Measurements from ENCODE around the gene TMCC3. TPM values are rescaled to one million over a fixed set of nuclear protein-coding genes. Genes with fewer than 3 reads are reported as not detected.

The TMCC3 gene
- total RNA-seq, 3 donors from 2014 or later (not counting 1 experiment from before 2014, with no cell fraction given): 20.1 to 29.3 (median 21.6) TPM

GRCh38 chr12:94617101-94617500 lies 33.3 kb downstream of the TMCC3 start:
- Mint-ChIP-seq H3K27ac (no peak overlapping the region), H3K4me3 (no peak overlapping the region), H3K36me3 (no peaks in the 10 kb centered on the region), H3K4me1 (peaks cover 13 to 14% of the 10 kb centered on the region in 2 donors), H3K9me3 (no peaks in the 10 kb centered on the region), H3K27me3 (ENCODE audit: low read depth in 2 of 2) (no peaks in the 10 kb centered on the region)
- ATAC-seq (no peak), DNase-seq (no peak)
- Histone ChIP-seq H3K4me1 (ENCODE audit: control insufficient read depth, insufficient read depth, low read length) (peaks cover 10% of the 10 kb centered on the region), H3K36me3 (ENCODE audit: control insufficient read depth, insufficient read depth, low read length) (no peaks in the 10 kb centered on the region), H3K27ac (ENCODE audit: low read length) (no peak overlapping the region), H3K9me3 (ENCODE audit: control insufficient read depth, insufficient read depth, low read length) (no peaks in the 10 kb centered on the region), H3K27me3 (ENCODE audit: control insufficient read depth, insufficient read depth, low read length) (no peaks in the 10 kb centered on the region), H3K4me3 (ENCODE audit: low read length) (no peak overlapping the region)
- intact Hi-C loops (cut with micrococcal nuclease): no loop called here
- 83% methylated on average over 3 of the region's 3 CpGs for WGBS (ENCODE audit: insufficient coverage)
- no peak for TF ChIP-seq CTCF (IDR thresholded peaks at IDR 0.05)

- Histone ChIP-seq H3K4me1 (ENCODE audit: control insufficient read depth, insufficient read depth, low read length) (peaks cover 6% of the 10 kb centered on the region), H3K9me3 (ENCODE audit: control insufficient read depth, insufficient read depth, low read length) (no peaks in the 10 kb centered on the region), H3K36me3 (ENCODE audit: control insufficient read depth, insufficient read depth, low read length) (no peaks in the 10 kb centered on the region), H3K4me3 (ENCODE audit: low read length) (no peak overlapping the region), H3K27me3 (ENCODE audit: control insufficient read depth, insufficient read depth, low read length) (no peaks in the 10 kb centered on the region), H3K27ac (ENCODE audit: low read length) (no peak overlapping the region)
- WGBS (ENCODE audit: insufficient coverage): 94% methylated on average over 11 of the region's 11 CpGs
- Mint-ChIP-seq H3K27ac (no peak overlapping the region), H3K27me3 (ENCODE audit: low read depth in 2 of 2) (no peaks in the 10 kb centered on the region), H3K36me3 (no peaks in the 10 kb centered on the region), H3K9me3 (no peaks in the 10 kb centered on the region), H3K4me3 (no peak overlapping the region), H3K4me1 (peaks cover 5% of the 10 kb centered on the region in 2 donors)
- TF ChIP-seq CTCF (IDR thresholded peaks at IDR 0.05): no peak
- no peak for ATAC-seq
- no peak for DNase-seq
- intact Hi-C loops (cut with micrococcal nuclease): no loop called here
Observed at GRCh38 chr12:94616203-94616729, 34.1 kb downstream of the TMCC3 start.

- Mint-ChIP-seq H3K36me3 (no peaks in the 10 kb centered on the region), H3K27ac (peak overlapping the region in 1 of 2 donors; percentile 70), H3K4me1 (peaks cover 2% of the 10 kb centered on the region in 2 donors), H3K27me3 (ENCODE audit: low read depth in 2 of 2) (no peaks in the 10 kb centered on the region), H3K4me3 (no peak overlapping the region), H3K9me3 (no peaks in the 10 kb centered on the region)
- Histone ChIP-seq H3K27ac (ENCODE audit: low read length) (no peak overlapping the region), H3K4me3 (ENCODE audit: low read length) (no peak overlapping the region), H3K9me3 (ENCODE audit: control insufficient read depth, insufficient read depth, low read length) (no peaks in the 10 kb centered on the region), H3K36me3 (ENCODE audit: control insufficient read depth, insufficient read depth, low read length) (no peaks in the 10 kb centered on the region), H3K27me3 (ENCODE audit: control insufficient read depth, insufficient read depth, low read length) (no peaks in the 10 kb centered on the region), H3K4me1 (ENCODE audit: control insufficient read depth, insufficient read depth, low read length) (peaks cover 3% of the 10 kb centered on the region)
- intact Hi-C loops (cut with micrococcal nuclease): no loop called here
- DNase-seq (no peak), ATAC-seq (peak in 1 of 3 donors; percentile 34)
- WGBS (ENCODE audit: insufficient coverage): 83% methylated on average over 14 of the region's 14 CpGs
- TF ChIP-seq CTCF (IDR thresholded peaks at IDR 0.05): no peak
Observed at GRCh38 chr12:94615260-94616181, 34.8 kb downstream of the TMCC3 start.
